ENCODE results near the gene MGRN1. TPM values are rescaled to one million over a fixed set of nuclear protein-coding genes. Genes with fewer than 3 reads are reported as not detected.
"Not testable (repeated sequence)": the region's sequence is repeated elsewhere in the genome, so short reads cannot be mapped to it uniquely, and the experiment has no call there.

The MGRN1 gene
- total RNA-seq, 4 donors from 2014 or later: 26.4 to 51.8 (median 31.4) TPM

- ATAC-seq (ENCODE audit: low FRiP score): no peak
- TF ChIP-seq CTCF (IDR thresholded peaks at IDR 0.05): no peak
- DNase-seq (ENCODE audit: low spot score): no peak
These were observed 25.3 kb downstream of the MGRN1 start for GRCh38 chr16:4649744-4650442.

GRCh38 chr16:4650443-4651074 lies 25.9 kb downstream of the MGRN1 start:
- not testable (repeated sequence) for ATAC-seq (ENCODE audit: low FRiP score)
- DNase-seq (ENCODE audit: low spot score): peak; percentile 62

GRCh38 chr16:4651827-4652226 lies 27.2 kb downstream of the MGRN1 start:
- no peak for DNase-seq (ENCODE audit: low spot score)
- no peak for TF ChIP-seq CTCF (IDR thresholded peaks at IDR 0.05)
- ATAC-seq (ENCODE audit: low FRiP score): no peak

- no peak for TF ChIP-seq CTCF (IDR thresholded peaks at IDR 0.05)
- no peak for ATAC-seq (ENCODE audit: low FRiP score)
- no peak for DNase-seq (ENCODE audit: low spot score)
These were observed 27.9 kb downstream of the MGRN1 start for GRCh38 chr16:4652561-4652960.

GRCh38 chr16:4654011-4654963 lies 29.7 kb downstream of the MGRN1 start:
- no peak for DNase-seq (ENCODE audit: low spot score)
- no peak for TF ChIP-seq CTCF (IDR thresholded peaks at IDR 0.05)
- no peak for ATAC-seq (ENCODE audit: low FRiP score)

- ATAC-seq (ENCODE audit: low FRiP score) (no peak), DNase-seq (ENCODE audit: low spot score) (no peak)
- no peak for TF ChIP-seq CTCF (IDR thresholded peaks at IDR 0.05)
These were observed 30.5 kb downstream of the MGRN1 start for GRCh38 chr16:4654964-4655590.

- TF ChIP-seq CTCF (IDR thresholded peaks at IDR 0.05): no peak
- ATAC-seq (ENCODE audit: low FRiP score): no peak
- no peak for DNase-seq (ENCODE audit: low spot score)
These were observed 31.2 kb downstream of the MGRN1 start for GRCh38 chr16:4655801-4656200.
